Fibroblast of lung (primary cell): ENCODE measurements around the gene FPGS. TPM values are rescaled to one million over a fixed set of nuclear protein-coding genes. Genes with fewer than 3 reads are reported as not detected.

Experiments used
- DNase-seq, 2 donors: peaks; one replicate each; pipeline versions ENCODE4 v3.0.0 to v3.0.0-alpha.2; 2010; ENCODE audit warnings: low read depth in 2 of 2
- H2AFZ ChIP-seq: 2 replicates; pipeline ENCODE4 v1.5.1; 2012; ENCODE audit warnings: low read length, control low read depth, inconsistent platforms
- H3K27ac ChIP-seq: 2 replicates; pipeline ENCODE4 v1.5.1; 2011; ENCODE audit warnings: low read length, control low read depth; ENCODE audit not compliant: insufficient read depth
- H3K27me3 ChIP-seq: 2 replicates; pipeline ENCODE4 v1.5.1; 2011; ENCODE audit warnings: mild to moderate bottlenecking, low read length; ENCODE audit not compliant: control insufficient read depth, insufficient read depth
- H3K36me3 ChIP-seq: 2 replicates; pipeline ENCODE4 v1.5.1; 2011; ENCODE audit warnings: low read length; ENCODE audit not compliant: control insufficient read depth, insufficient read depth
- H3K4me1 ChIP-seq: 2 replicates; pipeline ENCODE4 v1.5.1; 2011; ENCODE audit warnings: low read length; ENCODE audit not compliant: control insufficient read depth, insufficient read depth; ENCODE audit errors: extremely low read depth
- H3K4me2 ChIP-seq: 2 replicates; pipeline ENCODE4 v1.5.1; 2011; ENCODE audit warnings: low read length, control low read depth; ENCODE audit not compliant: insufficient read depth; ENCODE audit errors: extremely low read depth
- H3K4me3 ChIP-seq, 4 experiments: fragments of 200-600 bp in 1 of 4; sonication (generic) in 1 of 4; replicated peaks in 1 of 4; 2 replicates each; pipeline ENCODE4 v1.5.1; 2011 to 2016; ENCODE audit warnings: low read length in 4 of 4, low read depth in 3 of 4, mild to moderate bottlenecking in 3 of 4, control low read depth in 2 of 4, inconsistent platforms in 1 of 4, mixed read lengths in 1 of 4; ENCODE audit not compliant: insufficient read depth in 1 of 4; ENCODE audit errors: control extremely low read depth in 1 of 4
- H3K79me2 ChIP-seq: 2 replicates; pipeline ENCODE4 v1.5.1; 2012; ENCODE audit warnings: mild to moderate bottlenecking, low read length, inconsistent platforms; ENCODE audit not compliant: control insufficient read depth, insufficient read depth
- H3K9ac ChIP-seq: 2 replicates; pipeline ENCODE4 v1.5.1; 2011; ENCODE audit warnings: mild to moderate bottlenecking, low read length, control low read depth; ENCODE audit not compliant: insufficient read depth
- H3K9me3 ChIP-seq: 2 replicates; pipeline ENCODE4 v1.5.1; 2012; ENCODE audit warnings: low read depth, low read length; ENCODE audit not compliant: control insufficient read depth, insufficient read depth
- H4K20me1 ChIP-seq: 2 replicates; pipeline ENCODE4 v1.5.1; 2011; ENCODE audit warnings: low read length; ENCODE audit not compliant: control insufficient read depth, insufficient read depth; ENCODE audit errors: extremely low read depth
- EZH2 ChIP-seq: IDR thresholded peaks from 2 replicates; pipeline ENCODE4 v1.5.1; 2012; ENCODE audit warnings: low read length, control low read depth, mild to moderate bottlenecking; ENCODE audit errors: missing control alignments
- polyA plus RNA-seq, 2 donors: library from polyadenylated mRNA; depleted of rRNA in 1 of 2; stranded (reverse) in 1 of 2; unstranded in 1 of 2; fragments of >200 nt; gene quantifications; 2 replicates each; pipeline ENCODE4 v1.2.1, GENCODE V29; 2011 to 2012; ENCODE audit warnings: missing spikeins in 1 of 2
- total RNA-seq: library from RNA; depleted of rRNA; stranded (reverse); fragments of >200 nt; gene quantifications from 2 replicates; pipeline ENCODE4 v1.2.1, GENCODE V29; 2014
- TF ChIP-seq, protein P1 (sequence below), 2 donors: IDR thresholded peaks in 1 of 2; conservative IDR thresholded peaks in 1 of 2; 1 replicate in 1 of 2; 2 replicates in 1 of 2; pipeline ENCODE4 v1.5.1; 2011 to 2012; ENCODE audit warnings: low read length in 2 of 2, control low read depth in 1 of 2, inconsistent platforms in 1 of 2, low read depth in 1 of 2, mild to moderate bottlenecking in 1 of 2

Gene FPGS
- total and polyA plus RNA-seq, 2 donors (not counting 1 experiment from before 2014, with no cell fraction given) = 42.4 to 77.0 TPM

DNA sequence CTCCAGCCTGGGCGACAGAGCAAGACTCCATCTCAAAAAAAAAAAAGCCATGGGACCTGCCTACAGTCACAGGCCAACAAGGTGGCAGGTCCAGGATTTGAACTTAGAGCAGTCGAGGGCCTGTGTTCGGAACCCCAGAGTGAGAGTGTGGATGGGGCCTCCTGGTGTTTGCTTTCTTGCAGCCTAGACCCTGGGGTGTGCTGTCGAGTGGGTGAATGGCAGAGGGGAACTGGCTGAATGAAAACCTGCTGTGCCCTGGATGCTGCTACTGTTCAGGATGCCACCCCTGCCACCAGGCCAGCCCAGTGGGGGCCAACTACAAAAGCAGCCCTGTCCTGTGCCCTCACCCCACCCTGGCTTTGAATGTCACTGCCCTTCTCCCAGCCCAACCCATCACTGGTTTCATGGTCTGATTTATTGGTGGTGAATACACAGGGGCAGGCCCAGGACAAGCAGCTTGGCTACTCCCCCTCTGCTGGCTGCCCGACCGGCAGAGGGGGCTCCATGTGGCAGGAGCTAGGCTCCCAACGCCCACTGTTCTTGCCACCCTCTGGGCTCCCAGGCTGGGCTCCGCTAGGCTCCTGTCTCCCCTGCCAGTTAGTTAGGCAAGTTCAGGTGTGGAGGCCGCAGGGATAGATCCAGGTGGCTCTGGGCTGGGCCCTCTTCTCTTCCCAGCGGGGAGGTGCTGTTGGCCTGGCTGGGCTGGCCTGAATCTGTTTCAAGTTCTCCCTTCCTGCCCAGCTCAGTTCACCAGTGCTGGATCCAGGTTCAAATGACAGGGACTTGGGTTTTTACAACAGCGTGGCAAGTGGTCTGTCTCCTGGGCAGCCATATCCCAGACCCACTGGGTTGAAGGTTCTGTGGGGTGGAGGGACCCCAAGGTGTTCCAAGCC is 12.2 kb downstream of the FPGS start:
- H3K9me3 ChIP-seq = no peaks in the 10 kb centered on the region
- H3K4me2 ChIP-seq = no peak overlapping the region
- no peak overlapping the region for H3K9ac ChIP-seq
- no peaks in the 10 kb centered on the region for H3K4me1 ChIP-seq
- DNase-seq = no peak
- H3K79me2 ChIP-seq = no peaks in the 10 kb centered on the region
- H3K27ac ChIP-seq = no peak overlapping the region
- H3K27me3 ChIP-seq = no peaks in the 10 kb centered on the region
- H2AFZ ChIP-seq = no peak overlapping the region
- H3K36me3 ChIP-seq = peaks cover 50% of the 10 kb centered on the region
- TF ChIP-seq EZH2 = no peak
- TF ChIP-seq, protein P1, sequence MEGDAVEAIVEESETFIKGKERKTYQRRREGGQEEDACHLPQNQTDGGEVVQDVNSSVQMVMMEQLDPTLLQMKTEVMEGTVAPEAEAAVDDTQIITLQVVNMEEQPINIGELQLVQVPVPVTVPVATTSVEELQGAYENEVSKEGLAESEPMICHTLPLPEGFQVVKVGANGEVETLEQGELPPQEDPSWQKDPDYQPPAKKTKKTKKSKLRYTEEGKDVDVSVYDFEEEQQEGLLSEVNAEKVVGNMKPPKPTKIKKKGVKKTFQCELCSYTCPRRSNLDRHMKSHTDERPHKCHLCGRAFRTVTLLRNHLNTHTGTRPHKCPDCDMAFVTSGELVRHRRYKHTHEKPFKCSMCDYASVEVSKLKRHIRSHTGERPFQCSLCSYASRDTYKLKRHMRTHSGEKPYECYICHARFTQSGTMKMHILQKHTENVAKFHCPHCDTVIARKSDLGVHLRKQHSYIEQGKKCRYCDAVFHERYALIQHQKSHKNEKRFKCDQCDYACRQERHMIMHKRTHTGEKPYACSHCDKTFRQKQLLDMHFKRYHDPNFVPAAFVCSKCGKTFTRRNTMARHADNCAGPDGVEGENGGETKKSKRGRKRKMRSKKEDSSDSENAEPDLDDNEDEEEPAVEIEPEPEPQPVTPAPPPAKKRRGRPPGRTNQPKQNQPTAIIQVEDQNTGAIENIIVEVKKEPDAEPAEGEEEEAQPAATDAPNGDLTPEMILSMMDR (conservative IDR thresholded peaks at IDR 0.05 in 1 of 2, IDR thresholded peaks at IDR 0.05 in 1 of 2; ENCODE audit: low read depth in 1 of 2, low read length in 2 of 2) = no peak
- H4K20me1 ChIP-seq = no peaks in the 10 kb centered on the region
- H3K4me3 ChIP-seq = no peak overlapping the region

- H3K79me2 ChIP-seq = no peaks in the 10 kb centered on the region
- no peak overlapping the region for H3K4me2 ChIP-seq
- no peaks in the 10 kb centered on the region for H3K4me1 ChIP-seq
- H3K36me3 ChIP-seq = peaks cover 47% of the 10 kb centered on the region
- no peak overlapping the region for H2AFZ ChIP-seq
- DNase-seq = no peak
- H4K20me1 ChIP-seq = no peaks in the 10 kb centered on the region
- no peaks in the 10 kb centered on the region for H3K9me3 ChIP-seq
- H3K9ac ChIP-seq = no peak overlapping the region
- no peak overlapping the region for H3K4me3 ChIP-seq
- no peak for TF ChIP-seq EZH2
- TF ChIP-seq, protein P1 (conservative IDR thresholded peaks at IDR 0.05 in 1 of 2, IDR thresholded peaks at IDR 0.05 in 1 of 2; ENCODE audit: low read depth in 1 of 2, low read length in 2 of 2) = no peak
- no peaks in the 10 kb centered on the region for H3K27me3 ChIP-seq
- H3K27ac ChIP-seq = no peak overlapping the region
These were observed 13.1 kb downstream of the FPGS start for GRCh38 chr9:127815512-127816361.

- H4K20me1 ChIP-seq = no peaks in the 10 kb centered on the region
- peaks cover 47% of the 10 kb centered on the region for H3K36me3 ChIP-seq
These were observed 13.7 kb downstream of the FPGS start for GRCh38 chr9:127816362-127816725.

More at GRCh38 chr9:127816362-127816725, 13.7 kb downstream of the FPGS start:
- no peak overlapping the region for H3K27ac ChIP-seq
- TF ChIP-seq, protein P1 (conservative IDR thresholded peaks at IDR 0.05 in 1 of 2, IDR thresholded peaks at IDR 0.05 in 1 of 2; ENCODE audit: low read depth in 1 of 2, low read length in 2 of 2) = no peak
- no peak for TF ChIP-seq EZH2
- DNase-seq = no peak
- no peaks in the 10 kb centered on the region for H3K4me1 ChIP-seq
- no peaks in the 10 kb centered on the region for H3K9me3 ChIP-seq
- H2AFZ ChIP-seq = no peak overlapping the region
- no peak overlapping the region for H3K9ac ChIP-seq
- no peaks in the 10 kb centered on the region for H3K79me2 ChIP-seq
- no peak overlapping the region for H3K4me3 ChIP-seq
- no peak overlapping the region for H3K4me2 ChIP-seq
- H3K27me3 ChIP-seq = no peaks in the 10 kb centered on the region
